NCI-H748 (cell line): ENCODE measurements around the gene ATP1A1.

Source experiments
- DNase-seq: peaks from one replicate; lab custom pipeline; 2025; ENCODE audit not compliant: unreplicated experiment; lab: John Stamatoyannopoulos, UW

Gene ATP1A1

GRCh38 chr1:116389013-116389412 is 16.0 kb downstream of the ATP1A1 start:
- DNase-seq, result no peak

GRCh38 chr1:116389686-116390085 is 16.6 kb downstream of the ATP1A1 start:
- DNase-seq, result no peak

GRCh38 chr1:116390195-116390594 is 17.2 kb downstream of the ATP1A1 start:
- no peak for DNase-seq

- DNase-seq, result no peak
These were observed 18.1 kb downstream of the ATP1A1 start for GRCh38 chr1:116391185-116391584.

GRCh38 chr1:116392717-116393404 is 19.8 kb downstream of the ATP1A1 start:
- no peak for DNase-seq

- no peak for DNase-seq
These were observed 20.7 kb downstream of the ATP1A1 start for GRCh38 chr1:116393792-116394191.

GRCh38 chr1:116394270-116394669 is 21.2 kb downstream of the ATP1A1 start:
- no peak for DNase-seq

GRCh38 chr1:116396769-116397168 is 23.7 kb downstream of the ATP1A1 start:
- DNase-seq, result no peak

- DNase-seq, result no peak
These were observed 24.7 kb downstream of the ATP1A1 start for GRCh38 chr1:116397728-116398127.

- DNase-seq, result no peak
These were observed 27.7 kb downstream of the ATP1A1 start for GRCh38 chr1:116400780-116401179.

GRCh38 chr1:116401646-116402176 is 28.7 kb downstream of the ATP1A1 start:
- DNase-seq, result no peak

GRCh38 chr1:116402333-116402732 is 29.3 kb downstream of the ATP1A1 start:
- DNase-seq, result no peak

- no peak for DNase-seq
These were observed 30.6 kb downstream of the ATP1A1 start for GRCh38 chr1:116403496-116404136.

- DNase-seq, result no peak
These were observed 31.7 kb downstream of the ATP1A1 start for GRCh38 chr1:116404699-116405098.

- DNase-seq, result no peak
These were observed 32.4 kb downstream of the ATP1A1 start for GRCh38 chr1:116405241-116406135.

- no peak for DNase-seq
These were observed 34.0 kb downstream of the ATP1A1 start for GRCh38 chr1:116407033-116407432.

GRCh38 chr1:116408193-116408592 is 35.1 kb downstream of the ATP1A1 start:
- no peak for DNase-seq

GRCh38 chr1:116408803-116409720 is 36.0 kb downstream of the ATP1A1 start:
- DNase-seq, result no peak

- no peak for DNase-seq
These were observed 36.7 kb downstream of the ATP1A1 start for GRCh38 chr1:116409751-116410191.

- no peak for DNase-seq
These were observed 38.9 kb downstream of the ATP1A1 start for GRCh38 chr1:116411784-116412479.
